OCI-LY3 (cell line): Measurements from ENCODE around the gene IL11RA.

Experiments
- H2AFZ ChIP-seq: fragments of 200-600, 300-600 bp; shearing (Covaris generic); 2 replicates; pipeline ENCODE4 v1.6.0; 2014; ENCODE audit warnings: antibody characterized with exemption, low read depth, low read length
- H3K27ac ChIP-seq: fragments of 200-600, 300-600 bp; sonication (generic); 2 replicates; pipeline ENCODE4 v1.5.1; 2014; ENCODE audit warnings: mild to moderate bottlenecking, low read length, moderate library complexity, mixed read lengths
- H3K27me3 ChIP-seq: fragments of 200-600, 300-600 bp; sonication (generic); 2 replicates; pipeline ENCODE4 v1.6.1; 2014; ENCODE audit warnings: low read depth, low read length, mixed read lengths
- H3K36me3 ChIP-seq: fragments of 200-600, 300-600 bp; sonication (generic); replicated peaks from 2 replicates; pipeline ENCODE3; 2014; ENCODE audit warnings: low read depth, low read length, mixed read lengths
- H3K4me1 ChIP-seq: fragments of 300-600, 200-600 bp; sonication (generic); 2 replicates; pipeline ENCODE4 v1.6.1; 2014; ENCODE audit warnings: low read length, mixed read lengths
- H3K4me2 ChIP-seq: fragments of 200-600, 300-600 bp; sonication (generic); 2 replicates; pipeline ENCODE4 v1.6.1; 2014; ENCODE audit warnings: low read length, mixed read lengths
- H3K4me3 ChIP-seq: fragments of 300-600, 200-600 bp; sonication (generic); 2 replicates; pipeline ENCODE4 v1.5.1; 2014; ENCODE audit warnings: antibody characterized with exemption, mild to moderate bottlenecking, low read length, moderate library complexity
- H3K79me2 ChIP-seq: fragments of 300-600, 200-600 bp; shearing (Covaris generic); 2 replicates; pipeline ENCODE4 v1.6.1; 2014; ENCODE audit warnings: mild to moderate bottlenecking, low read length, mixed read lengths
- H3K9ac ChIP-seq: fragments of 300-600, 200-600 bp; shearing (Covaris generic); 2 replicates; pipeline ENCODE4 v1.6.0; 2014; ENCODE audit warnings: mild to moderate bottlenecking, low read length, moderate library complexity
- H3K9me3 ChIP-seq: fragments of 200-600, 300-600 bp; shearing (Covaris generic); 2 replicates; pipeline ENCODE4 v1.6.1; 2014; ENCODE audit warnings: low read length, mixed read lengths; ENCODE audit not compliant: insufficient read depth
- H4K20me1 ChIP-seq: fragments of 200-600, 300-600 bp; sonication (generic); 2 replicates; pipeline ENCODE4 v1.6.1; 2016; ENCODE audit warnings: low read length, mixed read lengths; ENCODE audit not compliant: insufficient read depth
- EZH2phosphoT487 ChIP-seq: fragments of 200-600 bp; shearing (Covaris generic); IDR thresholded peaks from 2 replicates; pipeline ENCODE4 v1.6.1; 2018; ENCODE audit warnings: antibody characterized with exemption, mixed run types, low read depth
- TF ChIP-seq, protein P1 (sequence below): fragments of 200-600, 300-600 bp; sonication (generic); IDR thresholded peaks from 2 replicates; pipeline ENCODE4 v1.5.1; 2014; ENCODE audit warnings: antibody characterized with exemption, low read length, low read depth

Gene IL11RA

GRCh38 chr9:34607331-34607730, 44.7 kb upstream of the IL11RA start:
- no peaks in the 10 kb centered on the region for H4K20me1 ChIP-seq
- H2AFZ ChIP-seq: no peak overlapping the region
- H3K4me1 ChIP-seq: peaks cover 8% of the 10 kb centered on the region
- H3K27me3 ChIP-seq: peaks cover 8% of the 10 kb centered on the region; the same call in 1 of the 2 replicates
- no peaks in the 10 kb centered on the region for H3K9me3 ChIP-seq
- peaks cover 10% of the 10 kb centered on the region for H3K36me3 ChIP-seq
- H3K79me2 ChIP-seq: peaks cover 13% of the 10 kb centered on the region
- H3K4me2 ChIP-seq: no peak overlapping the region
- no peak overlapping the region for H3K4me3 ChIP-seq
- no peak overlapping the region for H3K9ac ChIP-seq
- H3K27ac ChIP-seq: no peak overlapping the region
- TF ChIP-seq, protein P1, sequence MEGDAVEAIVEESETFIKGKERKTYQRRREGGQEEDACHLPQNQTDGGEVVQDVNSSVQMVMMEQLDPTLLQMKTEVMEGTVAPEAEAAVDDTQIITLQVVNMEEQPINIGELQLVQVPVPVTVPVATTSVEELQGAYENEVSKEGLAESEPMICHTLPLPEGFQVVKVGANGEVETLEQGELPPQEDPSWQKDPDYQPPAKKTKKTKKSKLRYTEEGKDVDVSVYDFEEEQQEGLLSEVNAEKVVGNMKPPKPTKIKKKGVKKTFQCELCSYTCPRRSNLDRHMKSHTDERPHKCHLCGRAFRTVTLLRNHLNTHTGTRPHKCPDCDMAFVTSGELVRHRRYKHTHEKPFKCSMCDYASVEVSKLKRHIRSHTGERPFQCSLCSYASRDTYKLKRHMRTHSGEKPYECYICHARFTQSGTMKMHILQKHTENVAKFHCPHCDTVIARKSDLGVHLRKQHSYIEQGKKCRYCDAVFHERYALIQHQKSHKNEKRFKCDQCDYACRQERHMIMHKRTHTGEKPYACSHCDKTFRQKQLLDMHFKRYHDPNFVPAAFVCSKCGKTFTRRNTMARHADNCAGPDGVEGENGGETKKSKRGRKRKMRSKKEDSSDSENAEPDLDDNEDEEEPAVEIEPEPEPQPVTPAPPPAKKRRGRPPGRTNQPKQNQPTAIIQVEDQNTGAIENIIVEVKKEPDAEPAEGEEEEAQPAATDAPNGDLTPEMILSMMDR: no peak
- no peak for TF ChIP-seq EZH2phosphoT487

DNA sequence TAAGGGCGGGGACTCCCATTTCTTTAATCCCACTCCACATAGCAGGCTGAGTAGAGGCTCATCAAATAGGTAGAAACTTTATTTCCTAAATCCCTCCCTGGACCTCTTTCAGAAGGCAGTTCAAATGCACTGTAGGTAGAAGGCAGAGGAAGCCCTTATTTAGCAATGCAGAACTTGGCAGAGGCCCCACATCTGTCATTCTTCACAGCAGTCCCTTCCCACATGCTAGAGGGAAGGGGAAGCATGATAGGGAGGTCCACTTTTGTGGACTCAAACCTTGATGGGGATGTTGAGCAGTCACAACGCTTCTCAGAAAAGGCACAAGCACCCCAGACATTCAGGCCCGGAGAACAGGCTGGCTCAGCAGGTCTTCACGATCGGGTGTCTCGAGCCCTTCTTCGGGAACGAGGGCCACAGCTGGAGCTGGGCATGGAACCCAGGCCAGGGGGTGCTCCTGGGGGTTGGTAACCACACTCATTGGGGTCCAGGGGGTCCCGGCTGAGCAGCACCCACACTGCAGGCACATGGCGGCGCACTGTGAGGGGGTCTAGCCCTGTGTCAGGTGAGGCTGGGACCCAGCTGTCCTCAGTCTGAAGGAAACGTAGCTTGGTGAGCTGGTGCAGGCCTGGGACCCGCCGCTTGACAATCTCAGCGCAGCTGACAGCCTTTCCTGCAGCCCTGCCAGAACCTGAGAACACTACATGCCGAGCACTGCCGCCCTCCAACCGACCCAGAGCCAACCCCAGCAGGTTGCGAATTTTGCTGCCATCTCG, 41.4 kb upstream of the IL11RA start:
- TF ChIP-seq, protein P1: no peak
- H3K79me2 ChIP-seq: peaks cover 13% of the 10 kb centered on the region
- H4K20me1 ChIP-seq: no peaks in the 10 kb centered on the region
- peaks cover 11% of the 10 kb centered on the region for H3K4me1 ChIP-seq
- H3K27me3 ChIP-seq: no peaks in the 10 kb centered on the region
- H3K4me3 ChIP-seq: peak overlapping the region; percentile 98
- H3K27ac ChIP-seq: no peak overlapping the region
- H3K9me3 ChIP-seq: no peaks in the 10 kb centered on the region
- H2AFZ ChIP-seq: no peak overlapping the region
- H3K36me3 ChIP-seq: peaks cover 10% of the 10 kb centered on the region
- H3K4me2 ChIP-seq: peak overlapping the region; percentile 96
- peak overlapping the region; percentile 98; the same call in 1 of the 2 replicates for H3K9ac ChIP-seq

DNA sequence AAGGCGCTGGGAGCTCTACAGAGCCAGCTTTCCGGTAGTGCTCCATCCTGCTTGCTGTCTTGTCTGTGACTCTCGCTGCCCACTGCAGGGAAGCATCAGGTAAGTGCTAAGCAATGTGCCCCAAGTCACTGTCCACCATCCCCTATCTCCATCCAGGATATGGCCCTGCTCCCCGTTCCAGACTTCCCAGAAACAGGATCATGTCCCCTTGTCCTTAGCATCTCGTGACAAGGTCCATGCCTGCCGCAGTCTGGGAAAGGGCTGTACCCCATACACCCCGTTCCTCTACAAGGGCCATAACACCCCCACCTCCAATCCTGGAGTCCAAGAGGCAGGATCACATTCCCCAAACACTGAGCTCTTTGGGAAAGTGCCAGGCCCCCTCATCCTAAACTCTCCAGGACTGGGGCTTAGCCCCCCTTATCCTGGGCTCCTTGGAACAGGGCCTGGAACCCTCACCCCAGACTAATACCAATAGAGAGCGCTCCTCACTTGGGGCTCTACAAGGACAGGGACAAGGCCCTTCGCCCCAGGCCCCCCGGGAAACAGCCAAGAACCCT, 40.7 kb upstream of the IL11RA start:
- TF ChIP-seq EZH2phosphoT487: no peak
- TF ChIP-seq, protein P1: peak; percentile 25; the same call in 1 of the 2 replicates

More for the DNA sequence above, 40.7 kb upstream of the IL11RA start:
- Histone ChIP-seq H3K36me3 (peaks cover 10% of the 10 kb centered on the region), H3K4me2 (peak overlapping the region; percentile 96), H3K27me3 (no peaks in the 10 kb centered on the region), H3K4me1 (peaks cover 11% of the 10 kb centered on the region), H2AFZ (peak overlapping the region; percentile 86), H3K4me3 (peak overlapping the region; percentile 98), H3K27ac (peak overlapping the region; percentile 60), H3K79me2 (peaks cover 13% of the 10 kb centered on the region), H3K9me3 (no peaks in the 10 kb centered on the region), H4K20me1 (no peaks in the 10 kb centered on the region), H3K9ac (peak overlapping the region; percentile 98)
